OCI-LY1 (cell line): ENCODE measurements around the gene TAS2R3.

ENCODE experiments used
- EZH2 ChIP-seq: fragments of 200-600 bp; sonication (generic), shearing (Covaris generic); IDR thresholded peaks from 2 replicates; pipeline ENCODE4 v1.8.0; 2017; ENCODE audit warnings: borderline replicate concordance, mixed run types, mild to moderate bottlenecking, antibody characterized with exemption, low read length, moderate library complexity, mixed read lengths
- TF ChIP-seq, protein P1 (sequence below): fragments of 200-600 bp; sonication (generic), shearing (Covaris generic); IDR thresholded peaks from 2 replicates; pipeline ENCODE4 v1.5.1; 2017; ENCODE audit warnings: mild to moderate bottlenecking, antibody characterized with exemption, low read length, moderate library complexity, mixed read lengths

DNA sequence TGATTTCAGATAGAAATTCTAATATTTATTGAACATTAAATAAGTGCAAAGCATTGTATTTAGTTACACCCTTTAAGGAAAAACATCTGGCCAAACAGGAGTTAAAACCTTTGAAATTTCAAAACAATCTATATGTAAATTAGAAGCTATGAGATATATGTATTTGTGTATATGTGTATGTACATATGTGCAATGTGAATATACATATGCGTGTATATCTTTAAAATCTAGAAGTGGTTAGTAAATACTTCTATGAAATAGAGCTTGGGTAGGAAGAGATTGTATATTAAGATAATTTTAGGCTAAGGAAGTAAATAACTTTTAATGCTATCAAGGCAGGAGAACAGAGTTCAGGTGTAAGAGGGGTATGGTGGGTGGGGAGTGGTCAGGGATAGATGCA lies 46.4 kb upstream of the TAS2R3 start:
- TF ChIP-seq, protein P1, sequence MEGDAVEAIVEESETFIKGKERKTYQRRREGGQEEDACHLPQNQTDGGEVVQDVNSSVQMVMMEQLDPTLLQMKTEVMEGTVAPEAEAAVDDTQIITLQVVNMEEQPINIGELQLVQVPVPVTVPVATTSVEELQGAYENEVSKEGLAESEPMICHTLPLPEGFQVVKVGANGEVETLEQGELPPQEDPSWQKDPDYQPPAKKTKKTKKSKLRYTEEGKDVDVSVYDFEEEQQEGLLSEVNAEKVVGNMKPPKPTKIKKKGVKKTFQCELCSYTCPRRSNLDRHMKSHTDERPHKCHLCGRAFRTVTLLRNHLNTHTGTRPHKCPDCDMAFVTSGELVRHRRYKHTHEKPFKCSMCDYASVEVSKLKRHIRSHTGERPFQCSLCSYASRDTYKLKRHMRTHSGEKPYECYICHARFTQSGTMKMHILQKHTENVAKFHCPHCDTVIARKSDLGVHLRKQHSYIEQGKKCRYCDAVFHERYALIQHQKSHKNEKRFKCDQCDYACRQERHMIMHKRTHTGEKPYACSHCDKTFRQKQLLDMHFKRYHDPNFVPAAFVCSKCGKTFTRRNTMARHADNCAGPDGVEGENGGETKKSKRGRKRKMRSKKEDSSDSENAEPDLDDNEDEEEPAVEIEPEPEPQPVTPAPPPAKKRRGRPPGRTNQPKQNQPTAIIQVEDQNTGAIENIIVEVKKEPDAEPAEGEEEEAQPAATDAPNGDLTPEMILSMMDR, result no peak
- no peak for TF ChIP-seq EZH2
